GM21825 (cell line): ENCODE data around the gene SETD2.

Experiments used
- ATAC-seq: cut with Tn5 transposase; IDR thresholded peaks from one replicate; pipeline ENCODE4 v1.9.1; 2021; ENCODE audit warnings: mild to moderate bottlenecking, moderate library complexity; ENCODE audit not compliant: unreplicated experiment

SETD2 gene

DNA sequence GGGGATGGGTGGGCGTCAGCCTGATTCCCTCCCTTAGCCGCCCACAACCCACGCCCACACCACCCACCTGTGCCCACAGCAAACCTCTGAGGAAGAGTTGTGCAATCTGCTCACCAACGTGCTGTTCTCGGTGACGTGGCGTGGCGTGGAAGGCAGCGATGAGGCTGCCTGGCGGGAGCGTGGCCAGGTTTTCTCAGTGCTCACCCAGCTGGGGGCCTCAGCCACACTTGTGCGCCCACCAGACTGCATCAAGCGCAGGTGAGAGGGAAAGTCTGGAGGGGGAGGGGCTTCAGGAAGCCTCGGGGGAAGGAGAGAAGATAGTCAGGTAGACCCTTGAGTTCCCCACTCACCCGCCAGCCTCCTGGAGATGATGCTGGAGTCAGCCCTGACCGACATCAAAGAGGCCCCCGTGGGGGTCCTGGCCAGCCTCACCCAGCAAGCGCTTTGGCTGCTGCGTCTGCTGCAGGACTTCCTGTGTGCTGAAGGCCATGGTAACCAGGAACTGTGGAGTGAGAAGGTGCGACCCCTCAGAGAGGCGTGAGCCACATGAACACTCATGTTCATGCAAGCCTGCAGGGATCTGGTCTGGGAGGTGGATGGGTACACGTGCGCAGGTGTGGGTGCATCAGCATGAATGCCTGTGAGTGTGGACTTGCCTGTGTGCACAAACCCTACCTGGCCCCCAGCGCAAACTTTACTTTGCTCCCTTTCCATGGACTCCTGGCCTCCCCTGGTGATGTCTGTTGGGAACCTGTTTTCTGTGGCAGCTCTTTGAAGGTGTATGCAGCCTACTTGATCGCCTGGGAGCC is 162.8 kb downstream of the SETD2 start:
- ATAC-seq = no peak

DNA sequence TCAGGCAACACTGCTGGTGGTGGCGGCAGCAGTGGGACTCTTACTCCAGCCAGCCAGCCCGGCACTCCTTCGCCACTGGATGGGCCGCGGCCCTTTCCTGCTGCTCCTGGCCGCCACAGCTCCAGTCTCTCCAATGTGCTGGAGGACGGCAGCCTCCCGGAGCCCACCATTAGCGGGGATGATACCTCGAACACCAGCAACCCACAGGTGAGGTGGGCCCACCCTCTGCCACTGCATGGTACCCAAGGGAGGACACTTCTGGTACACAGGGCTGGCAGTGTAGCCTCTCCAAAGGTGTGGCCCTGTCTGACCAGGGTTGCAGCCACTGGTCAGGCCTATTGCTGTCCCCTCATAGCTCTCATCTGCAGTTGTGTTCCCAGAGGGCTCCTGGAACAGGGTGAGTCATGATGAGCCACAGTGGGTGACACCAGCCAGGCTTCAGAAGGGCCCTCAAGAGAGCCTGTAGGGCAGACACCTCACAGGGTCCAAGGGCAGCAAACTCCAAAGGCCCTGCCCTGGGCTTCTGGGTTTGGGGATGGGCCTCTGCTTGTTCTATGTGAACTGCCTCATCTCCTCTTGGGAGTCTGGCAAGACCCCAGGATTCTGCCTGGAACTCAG is 163.6 kb downstream of the SETD2 start:
- no peak for ATAC-seq

DNA sequence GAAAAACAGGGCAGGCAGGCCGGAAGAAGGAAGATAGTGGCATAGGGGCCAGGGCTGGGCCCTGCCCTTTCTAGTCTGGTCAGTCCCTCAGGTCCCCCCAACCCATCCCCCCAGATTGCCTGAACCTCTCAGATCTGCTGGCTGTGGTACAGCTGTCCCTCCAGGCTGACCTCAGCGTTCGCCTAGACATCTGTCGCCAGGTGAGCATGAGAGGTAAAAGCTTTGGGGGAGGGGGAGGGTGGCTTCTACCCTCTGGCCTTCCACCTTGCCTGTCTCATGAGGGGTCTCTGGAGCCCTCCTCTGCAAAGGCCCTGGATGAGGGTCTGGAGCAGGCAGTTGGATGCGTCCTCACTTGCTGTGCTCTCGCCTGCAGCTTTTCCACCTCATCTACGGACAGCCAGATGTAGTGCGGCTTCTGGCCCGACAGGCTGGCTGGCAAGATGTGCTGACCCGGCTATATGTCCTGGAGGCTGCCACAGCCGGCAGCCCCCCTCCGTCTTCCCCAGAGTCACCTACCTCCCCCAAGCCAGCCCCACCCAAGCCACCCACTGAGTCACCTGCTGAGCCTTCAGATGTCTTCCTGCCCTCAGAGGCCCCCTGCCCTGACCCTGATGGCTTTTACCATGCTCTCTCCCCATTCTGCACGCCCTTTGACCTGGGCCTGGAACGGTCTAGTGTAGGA is 164.3 kb downstream of the SETD2 start:
- ATAC-seq = no peak

DNA sequence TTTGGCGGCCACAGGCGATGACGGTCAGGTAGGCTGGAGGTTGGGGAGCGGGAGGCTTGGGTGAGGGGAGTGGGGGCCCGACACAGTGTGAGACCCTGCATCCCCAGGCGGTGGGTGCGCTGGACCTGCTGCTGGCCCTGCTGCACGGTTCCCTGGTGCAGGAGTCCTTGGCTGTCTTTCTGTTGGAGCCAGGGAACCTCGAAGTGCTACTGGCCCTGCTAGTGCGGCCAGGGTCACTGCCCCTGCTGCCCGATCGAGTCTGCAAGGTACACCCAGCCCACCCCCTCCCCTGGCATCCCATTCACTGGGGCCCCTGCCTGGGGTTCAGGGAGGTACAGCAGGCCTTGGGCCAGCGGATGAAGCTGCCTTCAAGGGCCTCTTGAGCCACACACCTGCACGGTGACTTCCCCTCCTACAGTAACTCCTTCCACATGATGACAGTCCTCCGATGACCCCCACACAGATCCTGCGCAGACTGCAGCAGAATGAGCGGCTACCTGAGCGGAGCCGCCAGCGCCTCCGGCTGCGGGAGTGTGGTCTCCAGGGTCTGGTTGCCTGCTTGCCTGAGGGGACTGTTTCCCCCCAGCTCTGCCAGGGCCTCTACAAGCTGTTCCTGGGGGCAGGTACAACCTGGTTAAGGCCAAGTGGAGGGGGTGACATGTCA is 164.9 kb downstream of the SETD2 start:
- no peak for ATAC-seq

DNA sequence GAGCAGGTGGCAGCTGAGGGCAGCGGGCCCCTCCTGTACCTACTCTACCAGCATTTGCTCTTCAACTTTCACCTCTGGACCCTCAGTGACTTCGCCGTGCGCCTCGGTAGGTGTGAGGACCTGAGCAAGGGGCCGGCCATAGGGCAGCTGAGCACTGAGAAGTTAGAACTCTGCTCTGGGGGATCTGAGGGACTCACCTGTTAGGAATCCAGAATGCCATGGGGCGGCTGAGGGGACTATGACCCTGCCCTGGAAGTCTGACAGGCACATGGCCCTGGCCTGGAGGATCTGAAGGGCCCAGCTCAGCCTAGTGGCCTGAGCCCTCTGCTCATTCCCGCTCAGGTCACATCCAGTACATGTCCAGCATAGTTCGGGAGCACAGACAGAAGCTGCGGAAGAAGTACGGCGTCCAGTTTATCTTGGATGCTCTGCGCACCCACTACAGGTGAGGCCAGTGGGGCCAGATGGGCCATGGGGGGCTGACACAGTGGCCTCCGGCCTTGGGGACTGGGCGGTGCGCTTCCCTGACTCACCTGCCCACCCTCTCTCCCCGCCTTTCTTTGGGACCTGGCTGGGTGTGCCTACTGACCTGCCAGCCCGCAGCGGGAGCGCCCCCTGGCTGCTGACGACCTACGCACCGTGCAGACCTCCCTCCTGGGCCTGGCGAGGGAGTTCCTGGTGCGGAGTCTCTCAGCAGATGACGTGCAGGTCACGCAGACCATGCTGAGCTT is 165.6 kb downstream of the SETD2 start:
- ATAC-seq = no peak

DNA sequence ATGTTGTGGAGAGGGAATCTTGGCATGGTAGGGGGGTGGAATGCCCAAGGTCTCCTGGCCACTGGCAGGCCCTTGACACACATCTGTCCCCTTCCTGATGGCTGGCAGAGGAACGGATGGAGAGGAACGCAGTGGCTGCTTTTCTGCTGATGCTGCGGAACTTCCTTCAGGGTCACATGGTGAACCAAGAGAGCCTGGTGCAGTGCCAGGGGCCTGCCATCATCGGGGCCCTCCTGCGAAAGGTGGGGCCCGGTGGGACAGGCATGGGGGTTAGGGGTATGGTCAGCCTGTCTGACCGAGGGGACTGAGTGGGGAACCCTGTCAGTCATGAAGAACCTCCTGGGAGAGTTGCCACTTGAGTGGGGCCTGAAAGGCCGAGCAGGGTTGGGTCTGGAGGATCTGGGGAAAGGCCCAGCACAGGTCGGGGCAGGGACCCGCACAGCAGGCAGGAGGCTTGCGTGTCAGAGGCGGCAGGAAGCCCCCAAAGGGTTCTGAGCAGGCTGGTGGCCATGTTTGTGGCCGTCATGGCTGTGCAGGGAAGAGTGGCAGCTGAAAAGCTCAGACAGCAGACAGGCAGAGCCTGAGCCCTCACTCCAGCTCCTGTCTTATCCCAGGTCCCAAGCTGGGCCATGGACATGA is 166.3 kb downstream of the SETD2 start:
- no peak for ATAC-seq

DNA sequence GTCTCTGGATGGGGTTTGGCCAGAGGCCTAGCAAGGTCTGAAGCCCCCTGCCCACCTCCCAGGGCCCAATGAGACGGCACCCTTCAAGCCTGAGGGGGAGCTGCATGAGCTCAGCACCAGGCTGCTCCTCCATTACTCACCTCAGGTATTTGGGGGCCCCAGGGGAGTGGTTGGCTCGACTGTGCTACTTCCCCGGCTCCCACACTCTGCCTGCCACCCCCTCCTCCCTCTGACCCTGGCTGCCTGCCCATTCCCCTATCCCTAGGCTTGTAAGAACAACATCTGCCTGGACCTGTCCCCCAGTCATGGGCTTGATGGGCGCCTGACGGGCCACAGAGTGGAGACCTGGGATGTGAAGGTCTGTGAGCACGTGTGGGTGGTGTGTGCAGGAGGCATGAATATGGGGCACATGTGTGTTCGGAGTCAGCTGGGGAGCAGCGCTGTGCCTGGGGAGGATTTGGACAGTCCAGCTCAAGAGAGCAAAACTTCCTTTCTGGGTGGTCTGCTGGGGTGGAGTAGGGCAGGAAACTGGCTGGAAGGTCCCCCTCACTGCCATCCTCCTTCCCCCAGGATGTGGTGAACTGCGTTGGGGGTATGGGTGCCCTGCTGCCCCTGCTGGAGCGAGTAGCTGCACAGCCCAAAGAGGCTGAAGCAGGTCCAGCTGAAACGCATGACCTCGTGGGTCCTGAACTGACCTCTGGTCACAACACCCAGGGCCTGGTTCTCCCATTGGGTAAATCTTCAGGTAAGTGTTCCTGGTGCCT is 167.0 kb downstream of the SETD2 start:
- ATAC-seq = no peak

DNA sequence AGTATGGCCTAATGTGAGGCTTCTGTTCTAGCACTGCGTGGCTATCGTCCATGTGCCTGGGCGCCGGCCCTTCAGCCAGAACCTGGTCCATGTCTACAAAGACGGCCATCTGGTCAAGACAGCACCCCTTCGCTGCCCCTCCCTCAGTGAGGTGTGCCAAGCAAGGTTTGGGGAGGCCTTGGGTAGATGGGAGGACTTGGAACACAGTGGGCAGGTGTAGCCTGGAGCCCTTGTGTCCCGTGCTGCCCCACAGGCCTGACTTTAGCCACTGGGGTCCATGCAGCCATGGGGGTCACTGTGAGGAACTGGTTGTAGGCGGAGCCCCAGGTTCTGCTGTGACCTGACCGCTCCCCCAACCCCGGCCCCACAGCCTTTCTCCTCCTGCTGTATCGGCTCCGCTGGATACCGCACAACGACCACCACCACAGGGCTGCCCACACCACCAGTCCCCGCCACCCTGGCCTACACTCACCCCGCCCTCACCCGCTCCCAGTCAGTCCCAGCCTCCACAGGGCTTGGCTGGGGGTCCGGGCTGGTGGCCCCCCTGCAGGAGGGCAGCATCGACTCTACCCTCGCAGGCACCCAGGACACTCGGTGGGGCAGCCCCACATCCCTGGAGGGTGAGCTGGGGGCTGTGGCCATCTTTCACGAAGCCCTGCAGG is 167.9 kb downstream of the SETD2 start:
- no peak for ATAC-seq

DNA sequence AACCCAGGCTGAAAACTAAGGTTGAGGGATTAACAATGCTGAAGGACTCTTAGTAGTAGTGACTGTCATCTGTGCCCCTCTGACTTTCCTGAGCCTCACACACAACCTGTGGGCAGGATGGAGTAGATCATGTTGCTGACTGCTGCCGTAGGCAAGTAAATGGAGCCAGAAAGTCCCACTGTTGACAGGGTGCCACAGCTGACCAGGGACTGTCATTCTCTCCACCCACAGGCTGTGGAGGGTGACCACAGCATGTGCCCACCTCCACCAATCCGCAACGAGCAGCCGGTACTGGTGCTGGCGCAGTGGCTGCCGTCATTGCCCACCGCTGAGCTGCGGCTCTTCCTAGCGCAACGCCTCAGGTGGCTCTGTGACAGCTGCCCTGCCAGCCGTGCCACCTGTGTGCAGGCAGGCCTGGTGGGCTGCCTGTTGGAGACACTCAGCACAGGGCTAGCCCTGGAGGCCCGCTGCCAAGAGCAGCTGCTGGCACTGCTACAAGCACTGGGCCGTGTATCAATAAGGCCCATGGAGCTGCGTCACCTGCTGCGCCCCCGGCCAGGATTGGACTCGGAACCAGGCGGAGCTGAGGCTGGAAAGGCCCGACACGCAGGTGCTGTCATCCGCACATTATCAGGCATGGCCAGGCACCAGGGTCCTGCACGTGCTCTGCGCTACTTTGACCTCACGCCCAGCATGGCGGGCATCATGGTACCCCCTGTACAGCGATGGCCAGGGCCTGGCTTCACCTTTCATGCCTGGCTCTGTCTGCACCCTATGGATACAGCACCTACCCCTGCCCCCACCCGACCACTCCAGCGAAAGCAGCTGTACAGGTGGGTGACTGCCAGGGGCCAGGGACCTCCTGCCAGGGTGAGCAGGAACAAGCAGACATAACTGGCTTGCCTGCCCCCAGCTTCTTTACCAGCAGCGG is 168.8 kb downstream of the SETD2 start:
- ATAC-seq = no peak

DNA sequence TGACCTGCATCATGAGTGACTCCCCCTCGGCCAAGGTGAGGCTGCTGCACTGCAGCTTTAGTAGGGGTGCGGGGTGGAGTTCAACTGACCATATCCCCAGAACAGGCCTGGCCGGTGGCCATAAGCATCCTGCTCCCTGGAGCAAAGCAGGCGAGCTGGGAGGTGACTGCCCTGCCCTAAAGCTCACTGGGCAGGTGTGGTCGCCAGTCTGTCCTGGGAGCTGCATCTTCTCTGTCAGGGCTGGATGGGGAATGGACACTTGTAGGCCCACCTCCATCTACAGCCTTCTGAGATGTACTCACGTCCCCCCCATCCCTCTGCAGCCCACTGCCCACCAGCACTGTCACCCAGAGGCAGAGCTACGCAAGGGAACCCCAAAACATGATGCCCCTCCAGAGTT is 169.9 kb downstream of the SETD2 start:
- ATAC-seq = no peak

DNA sequence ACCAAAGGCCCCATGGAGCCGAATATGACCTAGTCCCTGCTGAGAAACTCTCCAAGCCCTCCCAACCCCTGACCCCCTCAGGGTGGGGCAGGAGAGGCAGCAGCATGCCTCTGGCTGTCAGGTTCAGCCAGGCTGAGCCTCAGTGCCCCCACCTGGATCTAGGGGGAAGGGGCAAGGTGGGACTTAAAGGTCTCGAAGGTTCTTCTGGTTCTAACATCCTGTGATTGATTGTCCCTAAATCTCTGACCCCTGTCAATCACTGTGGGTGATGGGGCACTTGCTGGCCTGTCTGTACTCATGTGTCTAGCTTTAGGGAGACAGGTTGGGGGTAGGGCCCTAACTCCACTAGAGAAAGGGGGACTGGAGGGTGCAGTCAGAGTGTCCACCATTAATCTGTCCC is 170.6 kb downstream of the SETD2 start:
- no peak for ATAC-seq

DNA sequence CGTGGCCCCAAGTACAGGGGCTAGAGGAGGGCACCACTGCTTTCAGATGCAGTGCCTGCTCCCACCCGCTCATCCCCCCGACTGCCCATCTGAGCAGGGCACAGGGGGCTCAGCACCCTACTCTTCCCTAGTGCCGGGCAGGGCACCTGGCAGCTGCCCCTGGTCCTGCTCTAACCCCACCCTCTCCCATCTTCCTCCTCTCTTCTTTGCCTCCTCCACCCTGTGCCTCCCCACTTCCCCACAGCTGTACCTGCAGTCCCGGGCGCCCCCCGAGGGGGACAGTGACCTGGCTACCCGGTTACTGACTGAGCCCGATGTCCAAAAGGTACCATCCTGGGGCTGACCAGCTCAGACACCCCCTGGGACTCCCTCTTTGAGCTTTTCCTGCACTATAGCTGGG is 171.7 kb downstream of the SETD2 start:
- no peak for ATAC-seq

DNA sequence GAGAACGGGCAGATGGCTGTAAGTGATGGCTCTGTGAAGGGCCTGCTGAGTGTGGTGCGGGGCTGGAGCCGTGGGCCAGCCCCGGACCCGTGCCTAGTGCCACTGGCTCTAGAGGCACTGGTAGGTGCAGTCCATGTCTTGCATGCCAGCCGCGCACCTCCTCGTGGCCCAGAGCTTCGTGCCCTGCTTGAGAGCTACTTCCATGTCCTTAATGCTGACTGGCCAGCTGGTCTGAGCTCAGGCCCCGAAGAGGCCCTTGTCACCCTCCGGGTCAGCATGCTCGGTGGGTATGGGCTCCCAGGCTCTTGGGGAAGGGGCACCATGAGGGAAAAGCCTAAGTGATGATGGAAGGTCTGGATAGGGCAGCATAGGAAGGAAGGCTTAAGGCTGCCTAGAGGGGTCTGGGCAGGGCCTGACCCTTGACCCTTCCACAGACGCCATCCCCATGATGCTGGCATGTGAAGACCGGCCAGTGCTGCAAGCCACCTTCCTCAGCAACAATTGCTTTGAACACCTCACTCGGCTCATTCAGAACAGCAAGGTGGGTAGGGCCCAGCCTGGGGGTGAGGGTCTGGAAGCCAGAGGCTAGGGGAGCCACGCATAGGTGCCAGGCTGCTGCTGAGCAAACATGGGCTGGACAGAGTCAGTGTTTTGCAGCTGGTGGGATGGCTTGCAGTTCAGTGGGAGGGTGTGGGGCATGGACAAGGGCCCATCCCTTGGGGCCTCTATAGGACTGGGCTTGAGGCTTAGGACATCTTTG is 172.3 kb downstream of the SETD2 start:
- no peak for ATAC-seq

DNA sequence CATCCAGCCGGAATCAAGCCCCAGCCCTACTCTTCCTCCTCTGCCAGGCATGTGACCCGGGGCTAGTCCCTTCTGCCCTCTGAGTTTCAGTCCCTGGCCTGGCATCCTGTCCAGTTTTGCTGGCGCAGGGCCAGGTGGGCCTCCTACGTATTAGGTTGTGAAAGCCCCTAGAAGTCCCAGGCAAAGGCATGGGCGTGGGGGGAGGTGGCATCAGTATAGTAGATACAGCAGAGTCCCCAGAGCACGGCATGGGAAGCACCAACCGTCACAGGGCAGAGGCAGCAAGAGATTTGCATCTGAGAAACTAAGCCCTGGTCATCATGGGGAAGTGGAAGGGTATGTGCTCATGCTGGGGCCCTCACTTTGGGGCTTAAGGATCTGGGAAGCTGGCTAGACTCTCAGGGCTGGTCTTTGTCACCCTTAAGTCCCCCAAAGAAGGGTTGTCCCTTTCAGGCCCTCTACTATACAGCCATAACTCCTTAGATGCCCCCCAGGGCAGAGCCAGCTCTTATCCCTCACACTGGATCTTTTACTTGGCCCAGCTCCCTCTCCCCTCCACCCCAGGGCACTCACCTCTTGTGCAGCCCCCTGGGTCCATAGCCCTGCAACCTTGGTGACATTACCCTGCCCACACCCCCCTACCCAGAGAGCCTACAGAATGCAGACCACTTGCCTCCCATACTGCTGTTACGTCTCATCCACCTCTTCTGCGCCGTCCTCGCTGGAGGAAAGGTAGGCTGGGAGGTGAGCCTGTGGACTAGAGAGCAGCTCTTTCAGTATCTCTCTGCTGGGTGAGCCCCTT is 173.1 kb downstream of the SETD2 start:
- peak; percentile 39 for ATAC-seq

DNA sequence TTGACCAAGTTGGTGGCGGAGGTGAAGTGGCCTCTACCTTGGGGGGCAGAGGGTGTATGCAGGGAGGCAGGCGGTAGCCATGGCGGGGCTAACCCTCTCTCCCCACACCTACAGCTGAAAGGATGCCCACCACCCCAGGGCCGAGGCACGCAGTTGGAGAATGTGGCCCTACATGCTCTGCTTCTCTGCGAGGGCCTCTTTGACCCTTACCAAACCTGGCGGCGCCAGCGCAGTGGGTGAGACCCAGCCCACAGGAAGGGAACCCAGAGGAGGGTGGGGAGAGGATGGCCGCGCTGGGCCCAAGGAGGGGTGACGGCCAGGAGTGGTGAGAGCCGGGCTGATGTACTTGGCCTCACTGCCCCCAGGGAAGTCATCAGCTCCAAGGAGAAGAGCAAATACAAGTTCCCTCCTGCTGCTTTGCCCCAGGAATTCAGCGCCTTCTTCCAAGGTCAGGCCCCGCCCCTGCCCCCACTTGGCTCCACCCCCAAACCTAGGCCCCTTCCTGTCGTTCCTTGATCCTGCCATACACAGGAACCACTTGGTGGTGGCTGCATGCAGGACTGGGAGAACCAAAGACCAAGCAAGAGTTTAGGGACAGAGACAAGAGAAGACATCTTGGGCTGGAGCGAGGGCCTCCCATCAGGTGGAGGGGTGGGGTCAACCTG is 174.6 kb downstream of the SETD2 start:
- no peak for ATAC-seq

DNA sequence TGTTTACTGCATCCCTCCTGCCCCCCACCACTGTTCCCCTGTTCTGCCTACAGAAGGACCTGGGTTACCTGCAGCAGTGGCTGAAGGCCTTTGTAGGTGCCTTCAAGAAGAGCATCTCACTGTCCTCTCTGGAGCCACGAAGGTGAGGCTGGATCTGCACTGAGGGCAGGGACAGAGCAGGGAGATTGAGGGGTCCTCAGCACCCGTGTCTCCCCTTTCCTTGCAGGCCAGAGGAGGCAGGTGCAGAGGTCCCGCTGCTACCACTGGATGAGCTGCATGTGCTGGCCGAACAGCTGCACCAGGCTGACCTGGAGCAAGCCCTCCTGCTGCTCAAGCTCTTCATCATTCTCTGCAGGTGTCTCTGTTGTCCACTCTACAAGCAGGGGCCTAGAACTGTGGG is 175.3 kb downstream of the SETD2 start:
- ATAC-seq = no peak
